DMS114 treated with DMSO at 0.1 percent for 48 hours (cell line): ENCODE results near the gene SCCPDH.

Experiments
- DNase-seq: peaks from one replicate; lab custom pipeline; 2025; ENCODE audit not compliant: unreplicated experiment; lab: John Stamatoyannopoulos, UW

The SCCPDH gene

GRCh38 chr1:246748006-246748405, 23.8 kb downstream of the SCCPDH start:
- no peak for DNase-seq

GRCh38 chr1:246748867-246749266, 24.7 kb downstream of the SCCPDH start:
- DNase-seq: no peak

- no peak for DNase-seq
Measured at GRCh38 chr1:246750752-246751151, 26.5 kb downstream of the SCCPDH start.

GRCh38 chr1:246753670-246754535, 29.7 kb downstream of the SCCPDH start:
- DNase-seq: peak; percentile 35

GRCh38 chr1:246755419-246755818, 31.2 kb downstream of the SCCPDH start:
- no peak for DNase-seq

- no peak for DNase-seq
Measured at GRCh38 chr1:246760422-246761347, 36.5 kb downstream of the SCCPDH start.

GRCh38 chr1:246761396-246761795, 37.2 kb downstream of the SCCPDH start:
- no peak for DNase-seq

- DNase-seq: no peak
Measured at GRCh38 chr1:246765521-246765920, 41.3 kb downstream of the SCCPDH start.

GRCh38 chr1:246768403-246769020, 44.3 kb downstream of the SCCPDH start:
- DNase-seq: no peak

GRCh38 chr1:246769306-246769705, 45.1 kb downstream of the SCCPDH start:
- no peak for DNase-seq

- no peak for DNase-seq
Measured at GRCh38 chr1:246771366-246771765, 47.2 kb downstream of the SCCPDH start.

- DNase-seq: no peak
Measured at GRCh38 chr1:246772686-246773085, 48.5 kb downstream of the SCCPDH start.

- DNase-seq: no peak
Measured at GRCh38 chr1:246773213-246773641, 49.0 kb downstream of the SCCPDH start.

GRCh38 chr1:246775531-246776385, 51.5 kb downstream of the SCCPDH start:
- no peak for DNase-seq

GRCh38 chr1:246776923-246777322, 52.7 kb downstream of the SCCPDH start:
- DNase-seq: no peak

GRCh38 chr1:246778663-246779062, 54.5 kb downstream of the SCCPDH start:
- DNase-seq: no peak

GRCh38 chr1:246779561-246780175, 55.5 kb downstream of the SCCPDH start:
- DNase-seq: no peak

GRCh38 chr1:246780264-246780663, 56.1 kb downstream of the SCCPDH start:
- DNase-seq: no peak

GRCh38 chr1:246781212-246781611, 57.0 kb downstream of the SCCPDH start:
- DNase-seq: no peak
